Sigmoid colon (tissue), 4 donors: ENCODE measurements around the gene NDST4.

Experiments used
- CTCF ChIP-seq, 4 experiments: fragments of 450-650 bp in 3 of 4; fragments of 200-600 bp in 1 of 4; IDR thresholded peaks; one replicate each; pipeline ENCODE4 v1.5.1; 2016 to 2019; ENCODE audit warnings: antibody characterized with exemption in 4 of 4, mild to moderate bottlenecking in 3 of 4, moderate library complexity in 2 of 4
- EP300 ChIP-seq, 4 donors: sonication (generic); formaldehyde crosslinking; IDR thresholded peaks; one replicate each; pipeline ENCODE4 v1.6.1; 2017; ENCODE audit warnings: antibody characterized with exemption in 4 of 4
- POLR2A ChIP-seq, 2 donors: fragments of 450-650 bp; IDR thresholded peaks; one replicate each; pipeline ENCODE4 v1.6.1; 2016; ENCODE audit warnings: antibody characterized with exemption in 2 of 2, mild to moderate bottlenecking in 2 of 2, moderate library complexity in 2 of 2

GRCh38 chr4:114921790-114922591, 191.4 kb downstream of the NDST4 start:
- no peak for TF ChIP-seq CTCF (IDR thresholded peaks at IDR 0.05)
- TF ChIP-seq EP300 (IDR thresholded peaks at IDR 0.05): no peak
- no peak for TF ChIP-seq POLR2A (IDR thresholded peaks at IDR 0.05)
